ENCODE results near the gene GLIS2. TPM values are rescaled to one million over a fixed set of nuclear protein-coding genes. Genes with fewer than 3 reads are reported as not detected.

The GLIS2 gene
- total and polyA plus RNA-seq, 2 of the 4 experiments (the other 2 are of a cell fraction), result 0.36 to 8.4 TPM

GRCh38 chr16:4270595-4270994 is 45.3 kb upstream of the GLIS2 start:
- dilution Hi-C loops (cut with HindIII; ENCODE audit: low sequenced_read_pairs, unreplicated experiment) (no loop called here), intact Hi-C loops (cut with micrococcal nuclease) (loop anchor here (5.0 kb wide), 2 partner anchors 47 to 132 kb away; partner anchors contain the start of gene GLIS2), in situ Hi-C loops (cut with MboI; ENCODE audit: low sequenced_read_pairs) (no loop called here)
- ATAC-seq (ENCODE audit: low read depth), result no peak
- 96% methylated on average over 4 of the region's 7 CpGs; no CpG with 5 or more reads in 1 of the 2 experiments for WGBS, 2 experiments (ENCODE audit: extremely low coverage in 2 of 2, insufficient read length in 1 of 2)
- no TSS peak for BruUV-seq (replicated peaks)
- Histone ChIP-seq H2AK9ac (replicated peaks; ENCODE audit: low read depth, low read length, poor library complexity) (peak overlapping the region; percentile 19), H3K14ac (replicated peaks; ENCODE audit: low read depth, low read length) (no peak overlapping the region), H3K9me3 (ENCODE audit: control insufficient read depth, insufficient read depth, low read length) (no peaks in the 10 kb centered on the region), H3K4ac (ENCODE audit: low read depth, low read length) (no peak overlapping the region; the same call in 1 of the 2 replicates), H4K8ac (ENCODE audit: low read depth in 2 of 2, low read length in 2 of 2) (peak overlapping the region; percentile 55 to 99; a peak in 1 of 4 replicates), H3K27me3 (ENCODE audit: control insufficient read depth, insufficient read depth, low read length) (no peaks in the 10 kb centered on the region), H3K79me1 (ENCODE audit: low read depth in 1 of 2, low read length in 2 of 2) (peaks cover 20 to 44% of the 10 kb centered on the region in 2 experiments), H3K9me1 (ENCODE audit: insufficient read depth, low read length) (peaks cover 4% of the 10 kb centered on the region), H3K4me3 (ENCODE audit: insufficient read depth, low read depth, low read length) (no peak overlapping the region), H3K9ac (ENCODE audit: low read depth, low read length) (no peak overlapping the region), H2BK5ac (ENCODE audit: low read depth, low read length, poor library complexity, severe bottlenecking) (no peak overlapping the region), H4K5ac (ENCODE audit: low read depth, low read length) (no peak overlapping the region), H2BK120ac (ENCODE audit: low read depth, low read length) (no peak overlapping the region), H2AK5ac (ENCODE audit: low read depth, low read length) (peak overlapping the region; percentile 59; the same call in 1 of the 2 replicates), H3K18ac (ENCODE audit: low read depth, low read length) (no peak overlapping the region), H2BK20ac (ENCODE audit: low read depth, low read length) (no peak overlapping the region), H3K4me1 (ENCODE audit: control insufficient read depth, insufficient read depth, low read length) (no peaks in the 10 kb centered on the region), H3K56ac (ENCODE audit: extremely low read depth, insufficient read depth, low read length) (no peak overlapping the region), H3K23ac (ENCODE audit: low read depth, low read length) (no peak overlapping the region), H2AFZ (replicated peaks; ENCODE audit: low read length, poor library complexity) (no peak overlapping the region), H3K36me3 (ENCODE audit: control insufficient read depth, insufficient read depth, low read length) (no peaks in the 10 kb centered on the region), H3K4me2 (ENCODE audit: low read depth, low read length) (no peak overlapping the region), H2BK15ac (ENCODE audit: low read depth, low read length) (no peak overlapping the region), H3K27ac (ENCODE audit: insufficient read depth, low read length) (no peak overlapping the region), H4K91ac (ENCODE audit: insufficient read depth, low read depth, low read length) (no peak overlapping the region), H4K20me1 (ENCODE audit: insufficient read depth, low read length) (peaks cover 3% of the 10 kb centered on the region; the same call in 1 of the 2 replicates)
- ChIA-PET POLR2A (ENCODE audit: unreplicated experiment) (interaction anchor here (0.5 kb wide), 1 partner anchor 337 kb away, joined by 9 read pairs; no protein-coding TSS in a partner anchor), CTCF (interaction anchor here (0.6 to 1.5 kb wide), 3 partner anchors 8 to 109 kb away, joined by 3 to 5 read pairs (median 4); no protein-coding TSS in a partner anchor)
- DNase-seq, result no peak
- TF ChIP-seq MAFK (IDR thresholded peaks at IDR 0.05; ENCODE audit: low read depth, low read length), result no peak
- TF ChIP-seq MAZ (IDR thresholded peaks at IDR 0.05; ENCODE audit: borderline replicate concordance, low read depth, low read length), result no peak
- TF ChIP-seq RFX5 (IDR thresholded peaks at IDR 0.05; ENCODE audit: low read depth, low read length), result no peak

All from IMR-90 (cell line).